ENCODE data around the gene HDAC7.

GRCh38 chr12:47757364-47757839, 62.3 kb downstream of the HDAC7 start:
- TF ChIP-seq CTCF (IDR thresholded peaks at IDR 0.05; ENCODE audit: insufficient read depth, low read depth, low read length) (no peak), EZH2 (IDR thresholded peaks at IDR 0.05; ENCODE audit: insufficient read depth, low read length) (no peak)

Measured in astrocyte (in vitro differentiated cells and primary cell).